ENCODE results near the gene OTULINL. TPM values are rescaled to one million over a fixed set of nuclear protein-coding genes. Genes with fewer than 3 reads are reported as not detected.

The OTULINL gene
- polyA plus RNA-seq, 1 of the 3 experiments (the other 2 are of a cell fraction) = 0.26 TPM

GRCh38 chr5:14545862-14546261 lies 35.7 kb upstream of the OTULINL start:
- no peak for TF ChIP-seq RXRA (IDR thresholded peaks at IDR 0.05; ENCODE audit: borderline replicate concordance, low read depth)
- TF ChIP-seq REST (IDR thresholded peaks at IDR 0.05; ENCODE audit: low read depth, low read length) = no peak
- TF ChIP-seq POLR2AphosphoS5 (IDR thresholded peaks at IDR 0.05; ENCODE audit: low read depth, low read length) = no peak
- TF ChIP-seq NFIC (IDR thresholded peaks at IDR 0.05; ENCODE audit: borderline replicate concordance) = no peak
- TF ChIP-seq, protein P1, sequence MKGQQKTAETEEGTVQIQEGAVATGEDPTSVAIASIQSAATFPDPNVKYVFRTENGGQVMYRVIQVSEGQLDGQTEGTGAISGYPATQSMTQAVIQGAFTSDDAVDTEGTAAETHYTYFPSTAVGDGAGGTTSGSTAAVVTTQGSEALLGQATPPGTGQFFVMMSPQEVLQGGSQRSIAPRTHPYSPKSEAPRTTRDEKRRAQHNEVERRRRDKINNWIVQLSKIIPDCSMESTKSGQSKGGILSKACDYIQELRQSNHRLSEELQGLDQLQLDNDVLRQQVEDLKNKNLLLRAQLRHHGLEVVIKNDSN (IDR thresholded peaks at IDR 0.05; ENCODE audit: borderline replicate concordance, low read depth) = no peak
- TF ChIP-seq, protein P2, sequence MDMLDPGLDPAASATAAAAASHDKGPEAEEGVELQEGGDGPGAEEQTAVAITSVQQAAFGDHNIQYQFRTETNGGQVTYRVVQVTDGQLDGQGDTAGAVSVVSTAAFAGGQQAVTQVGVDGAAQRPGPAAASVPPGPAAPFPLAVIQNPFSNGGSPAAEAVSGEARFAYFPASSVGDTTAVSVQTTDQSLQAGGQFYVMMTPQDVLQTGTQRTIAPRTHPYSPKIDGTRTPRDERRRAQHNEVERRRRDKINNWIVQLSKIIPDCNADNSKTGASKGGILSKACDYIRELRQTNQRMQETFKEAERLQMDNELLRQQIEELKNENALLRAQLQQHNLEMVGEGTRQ (IDR thresholded peaks at IDR 0.05; ENCODE audit: borderline replicate concordance, low read depth, low read length) = no peak
- no peak for TF ChIP-seq ELF1 (IDR thresholded peaks at IDR 0.05)
- TF ChIP-seq ZBTB33 (IDR thresholded peaks at IDR 0.05; ENCODE audit: borderline replicate concordance, low read depth) = no peak
- TF ChIP-seq, protein P3, sequence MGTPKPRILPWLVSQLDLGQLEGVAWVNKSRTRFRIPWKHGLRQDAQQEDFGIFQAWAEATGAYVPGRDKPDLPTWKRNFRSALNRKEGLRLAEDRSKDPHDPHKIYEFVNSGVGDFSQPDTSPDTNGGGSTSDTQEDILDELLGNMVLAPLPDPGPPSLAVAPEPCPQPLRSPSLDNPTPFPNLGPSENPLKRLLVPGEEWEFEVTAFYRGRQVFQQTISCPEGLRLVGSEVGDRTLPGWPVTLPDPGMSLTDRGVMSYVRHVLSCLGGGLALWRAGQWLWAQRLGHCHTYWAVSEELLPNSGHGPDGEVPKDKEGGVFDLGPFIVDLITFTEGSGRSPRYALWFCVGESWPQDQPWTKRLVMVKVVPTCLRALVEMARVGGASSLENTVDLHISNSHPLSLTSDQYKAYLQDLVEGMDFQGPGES (IDR thresholded peaks at IDR 0.05; ENCODE audit: low read depth, low read length) = no peak
- DNase-seq = no peak
- Histone ChIP-seq H3K27me3 (ENCODE audit: insufficient read depth) (no peaks in the 10 kb centered on the region), H3K4me1 (ENCODE audit: control insufficient read depth in 1 of 2, insufficient read depth in 2 of 2, low read depth in 1 of 2, low read length in 1 of 2) (no peaks in the 10 kb centered on the region), H3F3A (replicated peaks; ENCODE audit: insufficient read depth) (no peaks in the 10 kb centered on the region), H3K9me2 (no peaks in the 10 kb centered on the region), H3K9ac (no peak overlapping the region), H3K9me3 (no peaks in the 10 kb centered on the region), H3K36me3 (replicated peaks in 1 of 2; ENCODE audit: control insufficient read depth in 1 of 2, insufficient read depth in 2 of 2, low read length in 1 of 2) (no peaks in the 10 kb centered on the region), H3K27ac (ENCODE audit: low read depth in 2 of 2, low read length in 1 of 2) (no peak overlapping the region), H3K4me3 (ENCODE audit: low read depth in 2 of 2, low read length in 1 of 2) (no peak overlapping the region), H2AFZ (ENCODE audit: low read depth) (no peak overlapping the region), H3K4me2 (no peak overlapping the region), H3K79me2 (ENCODE audit: insufficient read depth) (no peaks in the 10 kb centered on the region), H4K20me1 (ENCODE audit: insufficient read depth) (no peaks in the 10 kb centered on the region)
- ChIA-PET CTCF (interaction anchor here (1.5 kb wide), 1 partner anchor 103 kb away, joined by 3 read pairs; no protein-coding TSS in a partner anchor), POLR2A (interaction anchor here (0.6 kb wide), 1 partner anchor 16 kb away, joined by 4 read pairs; no protein-coding TSS in a partner anchor)
- 33% methylated on average over 1 of the region's 1 CpG for WGBS (ENCODE audit: low lambda C conversion rate)
